H9 (cell line): ENCODE measurements around the gene ACOT7. TPM values are rescaled to one million over a fixed set of nuclear protein-coding genes. Genes with fewer than 3 reads are reported as not detected.

Source experiments
- DNase-seq: peaks from one replicate; pipeline ENCODE4 v3.0.0-alpha.2; 2017
- H2AFZ ChIP-seq: one replicate; pipeline ENCODE4 v1.6.1; 2013; ENCODE audit warnings: mild to moderate bottlenecking, low read length, control low read depth, moderate library complexity
- H2AK5ac ChIP-seq: 2 replicates; pipeline ENCODE4 v1.6.1; 2013; ENCODE audit warnings: low read length, control low read depth, mixed read lengths; ENCODE audit not compliant: insufficient read length
- H2BK120ac ChIP-seq: one replicate; pipeline ENCODE4 v1.6.1; 2013; ENCODE audit warnings: low read depth, mild to moderate bottlenecking, low read length, control low read depth, inconsistent platforms; ENCODE audit not compliant: poor library complexity, severe bottlenecking
- H2BK12ac ChIP-seq: 2 replicates; pipeline ENCODE4 v1.6.1; 2013; ENCODE audit warnings: low read length, control low read depth, mixed read lengths, low read depth; ENCODE audit not compliant: insufficient read length
- H2BK15ac ChIP-seq: 2 replicates; pipeline ENCODE4 v1.6.1; 2013; ENCODE audit warnings: low read depth, low read length, control low read depth
- H2BK20ac ChIP-seq: one replicate; pipeline ENCODE4 v1.6.1; 2013; ENCODE audit warnings: low read depth, mild to moderate bottlenecking, low read length, control low read depth, inconsistent platforms; ENCODE audit not compliant: poor library complexity, severe bottlenecking
- H2BK5ac ChIP-seq: 2 replicates; pipeline ENCODE4 v1.6.1; 2013; ENCODE audit warnings: low read length, control low read depth, mixed read lengths; ENCODE audit not compliant: insufficient read length
- H3K14ac ChIP-seq: 2 replicates; pipeline ENCODE4 v1.6.1; 2013; ENCODE audit warnings: low read length, control low read depth; ENCODE audit not compliant: insufficient read depth
- H3K18ac ChIP-seq: 2 replicates; pipeline ENCODE4 v1.6.1; 2013; ENCODE audit warnings: low read depth, mild to moderate bottlenecking, mixed read lengths, low read length, control low read depth; ENCODE audit not compliant: insufficient read length
- H3K23ac ChIP-seq: 2 replicates; pipeline ENCODE4 v1.6.1; 2013; ENCODE audit warnings: low read length, control low read depth, mixed read lengths, low read depth; ENCODE audit not compliant: insufficient read length
- H3K23me2 ChIP-seq: 2 replicates; pipeline ENCODE4 v1.6.1; 2013; ENCODE audit warnings: low read depth, mild to moderate bottlenecking, mixed read lengths, low read length, control low read depth; ENCODE audit not compliant: insufficient read length, poor library complexity, severe bottlenecking
- H3K27ac ChIP-seq: 2 replicates; pipeline ENCODE4 v1.5.1; 2013; ENCODE audit warnings: low read length, control low read depth, mixed read lengths, low read depth; ENCODE audit not compliant: insufficient read length
- H3K27me3 ChIP-seq: 2 replicates; pipeline ENCODE4 v1.6.1; 2013; ENCODE audit warnings: low read length, control low read depth, inconsistent platforms; ENCODE audit not compliant: insufficient read depth
- H3K4ac ChIP-seq: 2 replicates; pipeline ENCODE4 v1.6.1; 2013; ENCODE audit warnings: low read depth, mild to moderate bottlenecking, control low read depth, inconsistent platforms, low read length, moderate library complexity
- H3K4me1 ChIP-seq: 2 replicates; pipeline ENCODE4 v1.6.1; 2013; ENCODE audit warnings: low read length, control low read depth, inconsistent platforms; ENCODE audit not compliant: insufficient read depth
- H3K4me2 ChIP-seq: 2 replicates; pipeline ENCODE4 v1.6.1; 2013; ENCODE audit warnings: low read length, control low read depth, mixed read lengths; ENCODE audit not compliant: insufficient read length, insufficient read depth
- H3K56ac ChIP-seq: 2 replicates; pipeline ENCODE4 v1.6.1; 2013; ENCODE audit warnings: low read depth, mild to moderate bottlenecking, mixed read lengths, low read length, control low read depth; ENCODE audit not compliant: insufficient read length
- H3K79me1 ChIP-seq: 2 replicates; pipeline ENCODE4 v1.6.1; 2013; ENCODE audit warnings: low read depth, mild to moderate bottlenecking, moderate library complexity, low read length, control low read depth, inconsistent platforms; ENCODE audit not compliant: insufficient read depth, poor library complexity, severe bottlenecking
- H3K79me2 ChIP-seq: 2 replicates; pipeline ENCODE4 v1.6.1; 2013; ENCODE audit warnings: low read length, control low read depth, inconsistent platforms; ENCODE audit not compliant: insufficient read depth
- H3K9ac ChIP-seq: 2 replicates; pipeline ENCODE4 v1.6.1; 2013; ENCODE audit warnings: low read length, control low read depth, mixed read lengths; ENCODE audit not compliant: insufficient read length; ENCODE audit errors: extremely low read depth
- H3K9me3 ChIP-seq: one replicate; pipeline ENCODE4 v1.6.1; 2013; ENCODE audit warnings: low read depth, low read length, inconsistent platforms; ENCODE audit not compliant: control insufficient read depth
- H3T11ph ChIP-seq: one replicate; pipeline ENCODE4 v1.6.1; 2013; ENCODE audit warnings: mild to moderate bottlenecking, low read length, control low read depth, inconsistent platforms
- H4K20me1 ChIP-seq: one replicate; pipeline ENCODE4 v1.6.1; 2013; ENCODE audit not compliant: control insufficient read depth, insufficient read length, insufficient read depth
- H4K5ac ChIP-seq: 2 replicates; pipeline ENCODE4 v1.6.1; 2013; ENCODE audit warnings: low read depth, mild to moderate bottlenecking, mixed read lengths, low read length, control low read depth; ENCODE audit not compliant: insufficient read length
- H4K8ac ChIP-seq: replicated peaks from 2 replicates; pipeline ENCODE4 v1.6.1; 2013; ENCODE audit warnings: low read length, control low read depth, mixed read lengths, low read depth; ENCODE audit not compliant: insufficient read length
- H4K91ac ChIP-seq: 2 replicates; pipeline ENCODE4 v1.6.1; 2013; ENCODE audit warnings: low read depth, mild to moderate bottlenecking, moderate library complexity, mixed read lengths, low read length, control low read depth; ENCODE audit not compliant: insufficient read length
- H3K27ac Mint-ChIP-seq, 3 experiments: 2 replicates in 2 of 3; 3 replicates in 1 of 3; pipeline ENCODE4 v1.8.0; 2020 to 2021; ENCODE audit warnings: mixed read lengths in 3 of 3, mild to moderate bottlenecking in 1 of 3, moderate library complexity in 1 of 3
- H3K27me3 Mint-ChIP-seq: 2 replicates; pipeline ENCODE4 v1.8.0; 2021; ENCODE audit warnings: low read depth, mild to moderate bottlenecking, moderate library complexity, mixed read lengths
- H3K36me3 Mint-ChIP-seq, 3 experiments: 2 replicates in 2 of 3; 3 replicates in 1 of 3; pipeline ENCODE4 v1.8.0; 2020 to 2021; ENCODE audit warnings: low read depth in 3 of 3, mixed read lengths in 3 of 3; ENCODE audit not compliant: insufficient read depth in 1 of 3
- H3K4me1 Mint-ChIP-seq, 2 experiments: 2 replicates each; pipeline ENCODE4 v1.8.0; 2020; ENCODE audit warnings: mixed read lengths in 2 of 2
- H3K4me3 Mint-ChIP-seq, 2 experiments: 2 replicates in 1 of 2; 3 replicates in 1 of 2; pipeline ENCODE4 v1.8.0; 2020 to 2021; ENCODE audit warnings: mild to moderate bottlenecking in 2 of 2, mixed read lengths in 2 of 2, moderate library complexity in 1 of 2
- H3K9me3 Mint-ChIP-seq, 2 experiments: 2 replicates in 1 of 2; 3 replicates in 1 of 2; pipeline ENCODE4 v1.8.0; 2020; ENCODE audit warnings: mild to moderate bottlenecking in 2 of 2, mixed read lengths in 2 of 2, moderate library complexity in 1 of 2
- WGBS: extraction: QIAGEN DNeasy Blood & Tissue Kit; methylation state at CpG from one replicate; pipeline ENCODE4 v1.1.7; 2013; ENCODE audit warnings: missing lambda C conversion rate, low lambda C conversion rate, mixed read lengths; ENCODE audit not compliant: insufficient read length; ENCODE audit errors: extremely low coverage; 5-methylcytosine and 5-hydroxymethylcytosine counted together
- total RNA-seq: library from RNA; stranded (reverse); gene quantifications from 2 replicates; pipeline ENCODE4 v1.2.1, GENCODE V29; 2021
- TF ChIP-seq, protein P1 (sequence below): fragments of 200-600 bp; sonication (generic); conservative IDR thresholded peaks from 3 replicates; pipeline ENCODE4 v1.8.0; 2021; ENCODE audit warnings: antibody characterized with exemption, mild to moderate bottlenecking

Gene ACOT7
- total RNA-seq, 1 experiment from 2014 or later, result 87.4 TPM

DNA sequence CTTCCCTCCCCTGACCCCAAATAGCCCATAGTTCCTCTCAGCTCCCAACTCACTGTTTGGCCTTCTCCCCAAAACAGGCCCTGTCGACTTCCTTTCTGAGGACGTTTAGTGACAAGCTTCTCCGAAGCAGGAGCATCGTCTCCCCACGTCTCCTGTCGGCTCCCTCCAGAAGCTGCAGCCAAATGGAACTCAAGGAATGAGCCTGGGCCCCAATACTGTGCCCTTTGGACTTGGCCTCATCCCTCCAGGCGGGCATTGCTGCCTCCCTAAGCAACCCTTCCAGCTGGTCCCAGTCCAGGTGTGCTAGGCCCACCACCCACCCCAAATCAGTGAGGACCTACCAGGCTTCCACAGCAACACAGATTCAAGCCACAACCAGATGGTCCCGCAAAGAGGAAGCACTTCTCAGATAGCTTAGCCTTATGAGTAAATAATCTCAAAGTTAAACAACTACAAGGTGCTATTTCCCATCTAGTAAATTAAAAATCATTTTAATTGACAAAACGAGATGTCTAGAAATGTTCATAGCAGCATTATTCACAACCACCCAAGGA lies 33.0 kb downstream of the ACOT7 start:
- Histone ChIP-seq H3K23ac (no peak overlapping the region), H2AK5ac (no peak overlapping the region), H2BK20ac (no peak overlapping the region), H3T11ph (no peak overlapping the region), H2AFZ (no peak overlapping the region), H3K18ac (no peak overlapping the region), H3K14ac (peak overlapping the region; percentile 71; the same call in 1 of the 2 replicates), H3K56ac (no peak overlapping the region), H3K4ac (no peak overlapping the region), H3K4me1 (no peaks in the 10 kb centered on the region), H3K4me2 (no peak overlapping the region), H4K20me1 (no peaks in the 10 kb centered on the region), H3K79me1 (no peaks in the 10 kb centered on the region), H3K79me2 (peaks cover 5% of the 10 kb centered on the region; the same call in 1 of the 2 replicates), H4K5ac (no peak overlapping the region), H2BK12ac (no peak overlapping the region), H3K27me3 (no peaks in the 10 kb centered on the region), H2BK15ac (no peak overlapping the region), H3K9me3 (no peaks in the 10 kb centered on the region), H4K91ac (no peak overlapping the region), H3K9ac (no peak overlapping the region), H2BK120ac (no peak overlapping the region), H3K27ac (no peak overlapping the region), H3K23me2 (no peaks in the 10 kb centered on the region), H2BK5ac (no peak overlapping the region), H4K8ac (no peak overlapping the region)
- WGBS, result no CpG with 5 or more reads among the region's 9 CpGs
- Mint-ChIP-seq H3K9me3 (peaks cover 9% of the 10 kb centered on the region in 2 experiments; a peak in 4 of 5 replicates), H3K27ac (peak overlapping the region in 1 of 3 experiments; percentile 61; a peak in 3 of 7 replicates), H3K4me3 (no peak overlapping the region), H3K36me3 (peaks cover 10 to 14% (median 11%) of the 10 kb centered on the region in 3 experiments), H3K4me1 (peaks cover 21 to 33% of the 10 kb centered on the region in 2 experiments), H3K27me3 (peaks cover 2% of the 10 kb centered on the region; the same call in 1 of the 2 replicates)
- TF ChIP-seq, protein P1, sequence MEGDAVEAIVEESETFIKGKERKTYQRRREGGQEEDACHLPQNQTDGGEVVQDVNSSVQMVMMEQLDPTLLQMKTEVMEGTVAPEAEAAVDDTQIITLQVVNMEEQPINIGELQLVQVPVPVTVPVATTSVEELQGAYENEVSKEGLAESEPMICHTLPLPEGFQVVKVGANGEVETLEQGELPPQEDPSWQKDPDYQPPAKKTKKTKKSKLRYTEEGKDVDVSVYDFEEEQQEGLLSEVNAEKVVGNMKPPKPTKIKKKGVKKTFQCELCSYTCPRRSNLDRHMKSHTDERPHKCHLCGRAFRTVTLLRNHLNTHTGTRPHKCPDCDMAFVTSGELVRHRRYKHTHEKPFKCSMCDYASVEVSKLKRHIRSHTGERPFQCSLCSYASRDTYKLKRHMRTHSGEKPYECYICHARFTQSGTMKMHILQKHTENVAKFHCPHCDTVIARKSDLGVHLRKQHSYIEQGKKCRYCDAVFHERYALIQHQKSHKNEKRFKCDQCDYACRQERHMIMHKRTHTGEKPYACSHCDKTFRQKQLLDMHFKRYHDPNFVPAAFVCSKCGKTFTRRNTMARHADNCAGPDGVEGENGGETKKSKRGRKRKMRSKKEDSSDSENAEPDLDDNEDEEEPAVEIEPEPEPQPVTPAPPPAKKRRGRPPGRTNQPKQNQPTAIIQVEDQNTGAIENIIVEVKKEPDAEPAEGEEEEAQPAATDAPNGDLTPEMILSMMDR, result no peak
- no peak for DNase-seq
